Astrocyte of the spinal cord (primary cell): Measurements from ENCODE around the gene ABCD2.

ENCODE experiments used
- DNase-seq: peaks from one replicate; pipeline ENCODE4 v3.0.0; 2011; ENCODE audit warnings: low read depth, low spot score
- H3K4me3 ChIP-seq: 2 replicates; pipeline ENCODE4 v1.5.1; 2011; ENCODE audit warnings: low read depth, mild to moderate bottlenecking, low read length, moderate library complexity
- in situ Hi-C: cut with HindIII; loops from 2 replicates; pipeline ENCODE4 v1.10.0; 2017; ENCODE audit warnings: low sequenced_read_pairs
- TF ChIP-seq, protein P1 (sequence below): IDR thresholded peaks from 2 replicates; pipeline ENCODE4 v1.5.1; 2012; ENCODE audit warnings: low read depth, mild to moderate bottlenecking, low read length, inconsistent platforms

ABCD2 gene

DNA sequence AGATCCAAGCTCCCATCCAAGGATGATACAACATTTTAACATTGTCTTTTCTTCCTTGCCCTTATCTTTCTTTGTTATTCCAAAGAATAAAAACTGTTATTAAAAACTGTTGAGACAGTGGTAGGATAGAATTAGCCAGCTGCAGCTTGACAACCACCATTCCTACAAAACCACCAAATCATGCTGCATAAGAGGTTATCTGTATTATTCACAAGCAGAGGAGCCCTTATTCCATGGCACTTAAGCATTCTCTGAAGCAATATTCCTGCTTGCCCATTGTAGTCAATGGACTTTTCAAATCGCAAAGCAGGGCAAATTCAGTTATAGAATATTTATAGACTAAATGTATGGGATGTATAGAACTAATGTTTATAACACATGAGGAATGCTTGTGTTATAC is 3.4 kb downstream of the ABCD2 start:
- TF ChIP-seq, protein P1, sequence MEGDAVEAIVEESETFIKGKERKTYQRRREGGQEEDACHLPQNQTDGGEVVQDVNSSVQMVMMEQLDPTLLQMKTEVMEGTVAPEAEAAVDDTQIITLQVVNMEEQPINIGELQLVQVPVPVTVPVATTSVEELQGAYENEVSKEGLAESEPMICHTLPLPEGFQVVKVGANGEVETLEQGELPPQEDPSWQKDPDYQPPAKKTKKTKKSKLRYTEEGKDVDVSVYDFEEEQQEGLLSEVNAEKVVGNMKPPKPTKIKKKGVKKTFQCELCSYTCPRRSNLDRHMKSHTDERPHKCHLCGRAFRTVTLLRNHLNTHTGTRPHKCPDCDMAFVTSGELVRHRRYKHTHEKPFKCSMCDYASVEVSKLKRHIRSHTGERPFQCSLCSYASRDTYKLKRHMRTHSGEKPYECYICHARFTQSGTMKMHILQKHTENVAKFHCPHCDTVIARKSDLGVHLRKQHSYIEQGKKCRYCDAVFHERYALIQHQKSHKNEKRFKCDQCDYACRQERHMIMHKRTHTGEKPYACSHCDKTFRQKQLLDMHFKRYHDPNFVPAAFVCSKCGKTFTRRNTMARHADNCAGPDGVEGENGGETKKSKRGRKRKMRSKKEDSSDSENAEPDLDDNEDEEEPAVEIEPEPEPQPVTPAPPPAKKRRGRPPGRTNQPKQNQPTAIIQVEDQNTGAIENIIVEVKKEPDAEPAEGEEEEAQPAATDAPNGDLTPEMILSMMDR = no peak
- in situ Hi-C loops = no loop called here
- H3K4me3 ChIP-seq = no peak overlapping the region
- no peak for DNase-seq

DNA sequence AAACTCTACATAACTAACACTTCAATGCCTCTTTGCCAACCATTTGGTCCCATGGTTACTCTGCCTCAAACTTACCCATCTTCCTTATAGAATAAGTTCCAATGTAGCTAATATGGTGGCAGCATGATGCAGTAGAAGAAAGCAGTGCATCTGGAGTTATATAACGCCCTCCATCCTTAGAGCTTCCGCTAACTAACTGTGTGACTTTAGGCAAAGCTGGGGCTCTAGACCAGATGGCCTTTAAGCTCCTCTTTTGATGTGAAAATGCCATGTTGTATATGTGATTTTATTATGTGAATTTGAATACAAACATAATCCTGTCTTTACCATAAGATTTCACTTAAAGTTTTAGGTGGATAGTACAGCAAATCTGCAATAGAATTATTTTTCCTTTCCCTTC is 6.1 kb downstream of the ABCD2 start:
- H3K4me3 ChIP-seq = no peak overlapping the region
- in situ Hi-C loops = no loop called here
- DNase-seq = no peak
- TF ChIP-seq, protein P1 = no peak

DNA sequence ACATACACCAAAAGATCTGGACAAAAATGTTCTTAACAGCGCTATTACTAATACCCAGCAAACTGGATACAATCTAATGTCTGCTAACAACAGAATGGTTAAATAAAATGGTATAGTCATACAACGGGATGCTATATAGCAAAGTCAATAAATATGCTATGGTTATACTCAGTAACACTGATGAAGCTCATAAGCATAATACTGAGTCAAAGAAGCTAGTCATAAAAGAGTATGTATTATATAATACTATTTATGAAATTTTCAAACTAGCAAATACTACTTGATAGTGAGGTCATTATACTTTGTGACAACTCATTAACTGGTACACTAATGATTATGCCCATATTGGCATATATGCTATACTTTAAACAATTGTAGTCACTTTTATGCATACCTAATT is 7.4 kb downstream of the ABCD2 start:
- TF ChIP-seq, protein P1 = no peak

DNA sequence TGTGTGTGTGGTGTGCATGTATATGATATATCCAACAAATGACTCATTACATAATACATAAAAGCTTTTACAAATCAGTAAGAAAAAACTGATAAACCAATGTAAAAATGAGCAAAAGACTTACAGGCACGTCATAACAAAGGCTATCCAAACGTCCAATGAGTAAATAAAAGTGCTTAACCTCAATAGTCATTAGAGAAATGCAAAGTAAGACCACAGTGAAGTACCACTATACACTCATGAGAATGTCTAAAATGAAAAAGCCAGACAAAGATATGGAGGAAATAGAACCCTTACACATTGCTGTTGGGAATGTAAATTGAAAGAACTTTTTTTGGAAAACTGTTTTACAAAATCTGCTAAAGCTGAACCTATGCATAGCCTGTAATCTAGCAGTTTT is 7.8 kb downstream of the ABCD2 start:
- in situ Hi-C loops = no loop called here
- TF ChIP-seq, protein P1 = no peak
- DNase-seq = no peak
- no peak overlapping the region for H3K4me3 ChIP-seq

More for the DNA sequence above, 7.4 kb downstream of the ABCD2 start:
- in situ Hi-C loops = no loop called here
- no peak for DNase-seq
- no peak overlapping the region for H3K4me3 ChIP-seq

DNA sequence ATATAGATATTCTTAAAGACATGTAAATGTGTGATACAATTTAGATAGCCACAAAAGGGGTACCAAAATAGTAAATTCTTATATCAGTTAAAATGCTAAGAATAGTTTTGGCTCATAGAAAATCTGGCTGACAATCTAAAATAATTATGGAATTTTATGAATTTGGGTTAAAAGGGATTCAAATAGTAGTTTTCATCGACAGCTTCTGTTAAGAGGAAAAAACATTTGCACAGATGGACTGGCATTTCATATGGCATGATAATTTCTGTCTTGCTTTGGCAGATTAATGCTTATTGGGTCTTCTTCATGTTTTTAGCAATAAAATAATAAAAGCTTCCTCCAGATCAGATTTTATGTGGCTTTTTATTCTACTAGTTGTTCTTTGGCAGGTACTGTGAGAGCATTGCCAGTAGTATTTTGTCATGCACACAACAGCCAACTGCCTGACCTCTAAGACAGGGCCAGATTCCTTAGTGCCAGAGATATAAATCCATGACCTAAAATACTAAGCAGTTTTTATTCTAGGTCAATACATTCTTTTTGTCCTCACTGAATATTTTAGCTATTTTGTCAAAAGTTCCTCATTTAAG is 9.1 kb downstream of the ABCD2 start:
- TF ChIP-seq, protein P1 = no peak
- no peak for DNase-seq
- no peak overlapping the region for H3K4me3 ChIP-seq
- in situ Hi-C loops = no loop called here

DNA sequence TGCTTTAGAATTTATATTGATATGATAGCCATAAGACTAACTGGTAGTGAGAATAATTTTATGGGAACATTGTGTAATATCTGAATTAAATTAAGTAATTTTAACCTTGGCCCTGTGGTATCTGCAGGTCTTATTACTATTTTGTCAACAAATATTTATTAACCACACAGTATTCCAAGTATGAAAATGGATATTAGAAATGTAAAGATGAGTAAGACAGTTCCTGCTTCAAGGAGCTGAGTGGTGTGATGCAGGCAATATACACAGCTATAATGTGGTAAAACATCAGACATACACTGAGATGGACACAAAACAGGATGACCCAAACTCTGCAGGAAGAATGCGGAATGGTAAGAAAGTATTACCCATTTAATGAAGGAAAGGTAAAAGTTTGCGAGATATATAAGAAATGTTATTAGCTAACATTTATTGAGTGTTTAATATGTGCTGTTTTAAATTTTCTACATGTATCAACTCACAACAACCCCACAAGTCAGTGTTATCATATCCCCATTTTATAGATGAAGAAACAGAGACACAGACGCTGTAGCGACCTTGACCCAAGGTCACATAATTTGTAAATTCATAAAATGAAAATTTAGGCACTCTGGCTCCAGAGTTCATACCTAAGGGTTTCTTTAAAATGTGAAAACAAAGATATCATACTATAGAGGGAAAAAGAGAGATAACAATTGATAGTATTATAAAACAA is 12.7 kb downstream of the ABCD2 start:
- no peak for DNase-seq
- TF ChIP-seq, protein P1 = no peak
- H3K4me3 ChIP-seq = no peak overlapping the region
- in situ Hi-C loops = no loop called here
